ENCODE data around the gene PCDHGC3. TPM values are rescaled to one million over a fixed set of nuclear protein-coding genes. Genes with fewer than 3 reads are reported as not detected.
A peak's percentile ranks its signal among the peaks of the same experiment; 100 is the strongest.

PCDHGC3 gene
- total and polyA plus RNA-seq, 9 of the 15 experiments (the other 6 are each of a cell fraction or from before 2014, with no cell fraction given) = 0.07 TPM; not detected in 8

GRCh38 chr5:141494761-141495452, 19.1 kb downstream of the PCDHGC3 start:
- Histone ChIP-seq H2AFZ (ENCODE audit: low read depth, low read length) (no peak overlapping the region), H3K79me2 (ENCODE audit: control insufficient read depth, insufficient read depth, low read length) (no peaks in the 10 kb centered on the region), H3K27ac (ENCODE audit: extremely low read depth, low read depth, low read length) (no peak overlapping the region), H3K9ac (ENCODE audit: insufficient read depth in 1 of 2, low read depth in 2 of 2, low read length in 2 of 2) (no peak overlapping the region), H3K27me3 (ENCODE audit: control insufficient read depth in 2 of 2, insufficient read depth in 2 of 2, low read length in 2 of 2) (peaks cover 24 to 65% of the 10 kb centered on the region in 2 experiments), H3K36me3 (ENCODE audit: control insufficient read depth, insufficient read depth, low read length) (no peaks in the 10 kb centered on the region), H3K9me1 (ENCODE audit: control insufficient read depth, insufficient read depth, low read length) (no peaks in the 10 kb centered on the region), H3K9me3 (replicated peaks; ENCODE audit: control insufficient read depth, insufficient read depth, low read depth, low read length) (no peaks in the 10 kb centered on the region), H3K4me3 (no peak overlapping the region), H4K20me1 (replicated peaks; ENCODE audit: control insufficient read depth, insufficient read depth, low read length) (0 out of 2 replicates have a peak, but pooled peaks cover 5% of the 10 kb centered on the region), H3K4me2 (ENCODE audit: insufficient read depth, low read length) (no peak overlapping the region), H3K4me1 (replicated peaks in 1 of 2; ENCODE audit: control insufficient read depth in 2 of 2, insufficient read depth in 2 of 2, low read length in 2 of 2) (peaks cover 0 to 15% of the 10 kb centered on the region in 2 experiments; a peak in 1 of 5 replicates)
- ATAC-seq (peak; percentile 48), DNase-seq (ENCODE audit: extremely low read depth in 1 of 4, low spot score in 3 of 4) (no peak), FAIRE-seq (no peak)
- in situ Hi-C loops (cut with MboI) = no loop called here
- POLR2A ChIA-PET = interaction anchor here (1.5 to 1.6 kb wide), 2 partner anchors 13 to 20 kb away, joined by 3 to 4 read pairs; no protein-coding TSS in a partner anchor
- BruUV-seq (replicated peaks) = no TSS peak
- WGBS (ENCODE audit: insufficient coverage, low coverage, missing lambda C conversion rate) = 0% methylated on average over 21 of the region's 22 CpGs
- CTCF ChIA-PET (ENCODE audit: low intra/inter-chr PET ratio) = no interaction called here
- TF ChIP-seq SMARCB1 (IDR thresholded peaks at IDR 0.05; ENCODE audit: insufficient read length, low read depth) (no peak), PRPF4 (IDR thresholded peaks at IDR 0.05; ENCODE audit: insufficient read depth, low read depth, low read length, poor library complexity, severe bottlenecking) (no peak), POLR2AphosphoS5 (IDR thresholded peaks at IDR 0.05; ENCODE audit: control insufficient read depth, insufficient read depth, low read depth, low read length) (no peak), DACH1 (IDR thresholded peaks at IDR 0.05; ENCODE audit: partially characterized antibody) (no peak), HNRNPLL (IDR thresholded peaks at IDR 0.05; ENCODE audit: low read depth, low read length, poor library complexity, severe bottlenecking) (no peak), ZC3H8 (IDR thresholded peaks at IDR 0.05) (no peak), HIVEP1 (CRISPR knock-in tag; IDR thresholded peaks at IDR 0.05) (no peak), PHF8 (IDR thresholded peaks at IDR 0.05; ENCODE audit: borderline replicate concordance, low read length) (no peak), ZNF347 (CRISPR knock-in tag; IDR thresholded peaks at IDR 0.05; ENCODE audit: low read depth) (no peak), RBM15 (IDR thresholded peaks at IDR 0.05; ENCODE audit: insufficient read depth, low read length) (no peak), ZNF644 (tag; IDR thresholded peaks at IDR 0.05; ENCODE audit: low read depth) (no peak), GTF2F1 (IDR thresholded peaks at IDR 0.05; ENCODE audit: low read depth, low read length) (no peak), KAT7 (CRISPR knock-in tag; IDR thresholded peaks at IDR 0.05; ENCODE audit: borderline replicate concordance) (no peak), ZNF24 (IDR thresholded peaks at IDR 0.05) (no peak), ZNF764 (CRISPR knock-in tag; IDR thresholded peaks at IDR 0.05; ENCODE audit: low read depth) (no peak), PCBP2 (IDR thresholded peaks at IDR 0.05; ENCODE audit: low read depth, low read length, poor library complexity, severe bottlenecking) (no peak), SMAD1 (IDR thresholded peaks at IDR 0.05; ENCODE audit: low read depth, low read length, partially characterized antibody) (no peak), HBP1 (CRISPR knock-in tag; IDR thresholded peaks at IDR 0.05) (no peak)
- intact Hi-C loops (cut with micrococcal nuclease) = no loop called here
